Esophagus muscularis mucosa (tissue), 3 donors: ENCODE measurements around the gene PM20D1.

ENCODE experiments used
- POLR2A ChIP-seq: fragments of 450-650 bp; IDR thresholded peaks from one replicate; pipeline ENCODE4 v1.6.1; 2017; ENCODE audit warnings: antibody characterized with exemption, moderate library complexity, mild to moderate bottlenecking, low read depth
- POLR2AphosphoS5 ChIP-seq, 2 donors: sonication (generic); formaldehyde crosslinking; IDR thresholded peaks; one replicate each; pipeline ENCODE4 v1.6.1; 2017; ENCODE audit warnings: antibody characterized with exemption in 2 of 2
- TF ChIP-seq, protein P1 (sequence below), 3 experiments: fragments of 200-600 bp in 2 of 3; fragments of 450-650 bp in 1 of 3; sonication (generic) in 2 of 3; IDR thresholded peaks; one replicate each; pipeline ENCODE4 v1.5.1; 2017 to 2019; ENCODE audit warnings: antibody characterized with exemption in 3 of 3, mild to moderate bottlenecking in 2 of 3, moderate library complexity in 1 of 3

DNA sequence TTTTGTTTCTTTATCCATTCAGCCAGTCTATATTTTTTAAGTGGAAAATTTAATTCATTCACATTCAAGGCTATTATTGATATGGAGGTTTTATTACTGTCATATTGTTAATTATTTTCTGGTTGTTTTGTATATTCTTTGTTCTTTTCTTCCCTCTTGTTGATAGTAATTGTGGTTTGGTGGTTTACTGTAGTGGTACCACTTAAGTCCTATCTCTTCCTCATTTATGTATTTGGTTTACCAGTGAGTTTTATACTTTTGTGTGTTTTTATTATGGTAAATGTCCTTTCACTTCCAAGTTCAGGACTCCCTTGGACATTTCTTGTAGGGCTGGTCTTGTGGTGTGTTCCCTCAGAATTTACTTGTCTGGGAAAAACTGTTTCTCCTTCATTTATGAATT lies 28.1 kb upstream of the PM20D1 start:
- TF ChIP-seq, protein P1, sequence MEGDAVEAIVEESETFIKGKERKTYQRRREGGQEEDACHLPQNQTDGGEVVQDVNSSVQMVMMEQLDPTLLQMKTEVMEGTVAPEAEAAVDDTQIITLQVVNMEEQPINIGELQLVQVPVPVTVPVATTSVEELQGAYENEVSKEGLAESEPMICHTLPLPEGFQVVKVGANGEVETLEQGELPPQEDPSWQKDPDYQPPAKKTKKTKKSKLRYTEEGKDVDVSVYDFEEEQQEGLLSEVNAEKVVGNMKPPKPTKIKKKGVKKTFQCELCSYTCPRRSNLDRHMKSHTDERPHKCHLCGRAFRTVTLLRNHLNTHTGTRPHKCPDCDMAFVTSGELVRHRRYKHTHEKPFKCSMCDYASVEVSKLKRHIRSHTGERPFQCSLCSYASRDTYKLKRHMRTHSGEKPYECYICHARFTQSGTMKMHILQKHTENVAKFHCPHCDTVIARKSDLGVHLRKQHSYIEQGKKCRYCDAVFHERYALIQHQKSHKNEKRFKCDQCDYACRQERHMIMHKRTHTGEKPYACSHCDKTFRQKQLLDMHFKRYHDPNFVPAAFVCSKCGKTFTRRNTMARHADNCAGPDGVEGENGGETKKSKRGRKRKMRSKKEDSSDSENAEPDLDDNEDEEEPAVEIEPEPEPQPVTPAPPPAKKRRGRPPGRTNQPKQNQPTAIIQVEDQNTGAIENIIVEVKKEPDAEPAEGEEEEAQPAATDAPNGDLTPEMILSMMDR (IDR thresholded peaks at IDR 0.05): no peak
- no peak for TF ChIP-seq POLR2A
- no peak for TF ChIP-seq POLR2AphosphoS5 (IDR thresholded peaks at IDR 0.05)
